ENCODE measurements around the gene CLDN7.

CLDN7 gene

GRCh38 chr17:7262192-7262934 lies at the start of gene CLDN7:
TSS of gene CLDN7 (minus strand) at chr17:7262478. CDS start at chr17:7262043, 435 bp downstream.
- no peak for DNase-seq (ENCODE audit: low read depth, low spot score)

DNA sequence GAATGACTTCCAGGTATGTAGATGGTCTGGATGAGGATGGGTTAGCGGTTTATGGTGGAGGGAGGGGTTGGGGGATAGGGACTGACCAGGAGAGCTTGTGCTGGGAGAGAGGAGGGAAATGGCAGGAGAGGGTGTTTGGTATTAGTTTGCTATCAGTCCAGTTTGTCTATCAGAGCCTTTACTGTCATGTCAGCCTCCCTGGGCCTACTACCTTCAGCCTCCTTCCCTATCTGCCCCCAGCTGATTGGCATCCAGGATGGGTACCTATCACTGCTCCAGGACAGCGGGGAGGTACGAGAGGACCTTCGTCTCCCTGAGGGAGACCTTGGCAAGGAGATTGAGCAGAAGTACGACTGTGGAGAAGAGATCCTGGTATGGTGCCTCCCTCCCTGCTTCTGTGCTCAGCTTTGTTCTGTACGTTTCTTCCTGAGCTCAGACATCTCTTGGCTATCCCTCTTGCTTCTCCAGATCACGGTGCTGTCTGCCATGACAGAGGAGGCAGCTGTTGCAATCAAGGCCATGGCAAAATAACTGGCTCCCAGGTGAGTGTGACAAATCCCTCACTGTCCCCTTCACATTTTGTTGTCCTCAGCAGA lies 48.9 kb upstream of the CLDN7 start:
- no peak for DNase-seq (ENCODE audit: low read depth, low spot score)

DNA sequence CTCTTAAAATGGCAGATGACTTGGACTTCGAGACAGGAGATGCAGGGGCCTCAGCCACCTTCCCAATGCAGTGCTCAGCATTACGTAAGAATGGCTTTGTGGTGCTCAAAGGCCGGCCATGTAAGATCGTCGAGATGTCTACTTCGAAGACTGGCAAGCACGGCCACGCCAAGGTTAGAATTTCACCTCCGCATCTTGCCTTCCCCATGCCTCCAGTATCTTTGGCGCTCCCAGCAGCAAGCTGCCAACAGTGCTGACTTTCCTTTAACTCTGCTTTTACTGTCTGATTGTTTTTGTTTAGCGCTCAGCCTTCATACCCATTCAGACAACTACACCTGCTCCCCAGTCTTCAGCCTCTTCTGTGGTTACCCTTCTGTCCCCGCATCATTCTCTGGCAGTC lies 47.4 kb upstream of the CLDN7 start:
- no peak for DNase-seq (ENCODE audit: low read depth, low spot score)

DNA sequence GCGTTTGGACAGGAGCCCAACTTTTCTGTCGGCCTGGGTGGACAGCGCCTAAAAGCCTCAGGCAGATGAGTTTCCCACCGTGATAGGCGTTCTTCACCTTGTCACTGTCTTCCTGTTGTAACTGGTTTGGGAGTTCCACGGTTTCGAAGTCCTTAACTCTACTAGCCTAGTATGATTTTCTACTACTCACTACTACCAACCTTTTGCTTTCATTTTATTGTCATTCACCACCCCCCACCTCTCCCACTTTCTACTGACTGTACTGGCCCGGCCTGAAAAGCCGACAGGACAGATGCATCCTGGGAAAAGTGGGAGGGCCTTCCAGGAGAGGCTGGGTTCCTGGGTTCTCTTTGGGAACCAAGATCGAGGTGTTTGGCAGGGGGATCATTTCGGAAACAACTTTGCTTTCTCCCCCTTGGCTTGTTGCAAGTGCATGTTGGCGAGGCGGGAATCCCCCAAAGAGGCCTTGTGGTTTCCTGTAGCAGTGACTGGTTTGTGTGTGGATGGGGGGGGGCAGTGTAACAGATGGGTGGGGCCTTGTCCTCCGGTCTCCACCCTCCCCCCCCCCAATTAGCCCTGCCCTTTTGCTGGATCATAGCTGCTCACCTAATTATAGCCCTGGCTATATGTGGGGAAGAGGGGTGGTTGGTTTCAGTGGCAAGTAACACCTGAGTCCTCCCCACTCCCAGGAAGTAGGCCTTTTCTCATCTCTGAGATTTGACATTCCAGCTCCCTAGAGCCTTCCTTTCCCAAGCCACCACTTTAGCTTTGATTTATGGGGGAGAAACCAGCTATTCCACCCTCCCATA lies 46.6 kb upstream of the CLDN7 start:
- DNase-seq (ENCODE audit: low read depth, low spot score) = peak; percentile 90

GRCh38 chr17:7307686-7308624 lies 45.7 kb upstream of the CLDN7 start:
- DNase-seq (ENCODE audit: low read depth, low spot score) = peak; percentile 63

DNA sequence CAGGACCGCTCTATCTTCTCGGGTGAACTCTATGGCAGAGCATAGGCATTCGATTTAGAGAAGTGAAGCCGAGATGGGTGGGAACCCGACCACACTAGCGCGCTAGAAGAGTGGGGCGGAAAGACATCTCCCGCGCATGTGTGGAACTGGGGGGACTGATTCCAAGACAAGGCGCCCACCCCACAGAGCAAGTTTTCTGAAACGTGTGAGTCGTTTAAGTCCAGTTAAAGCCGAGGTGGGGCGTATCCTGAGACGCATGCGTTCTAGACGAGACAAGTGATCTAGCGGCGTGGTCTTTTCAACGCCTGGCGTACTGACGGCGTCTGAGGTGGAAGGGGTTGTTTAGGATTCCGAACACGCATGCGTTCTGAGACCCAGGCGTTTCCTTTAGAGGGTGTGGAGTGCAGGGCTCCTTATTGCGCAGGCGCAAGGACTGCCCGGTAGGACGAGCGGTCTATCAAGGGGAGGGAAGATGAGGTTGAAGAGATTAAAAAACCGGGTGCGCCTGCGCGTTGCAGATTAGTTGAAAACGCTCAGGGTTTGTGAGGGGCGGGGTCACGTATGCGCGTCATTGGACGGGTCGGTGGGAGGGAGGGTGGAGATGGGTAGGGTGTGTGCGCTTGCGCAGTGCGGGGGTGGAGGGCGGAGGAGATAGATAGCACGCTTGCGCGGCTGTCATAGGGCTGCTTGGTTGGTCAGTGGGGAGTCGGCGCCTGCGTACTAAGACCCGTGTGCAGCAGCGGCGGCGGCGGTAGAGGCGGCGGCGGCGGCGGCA lies 44.8 kb upstream of the CLDN7 start, which contains the start of gene EIF5A:
Gene EIF5A (plus strand): TSS at position 718 of the 775 bp plus-strand sequence. CDS start 2,008 bp downstream, outside the sequence.
- peak; percentile 100 for DNase-seq (ENCODE audit: low read depth, low spot score)

DNA sequence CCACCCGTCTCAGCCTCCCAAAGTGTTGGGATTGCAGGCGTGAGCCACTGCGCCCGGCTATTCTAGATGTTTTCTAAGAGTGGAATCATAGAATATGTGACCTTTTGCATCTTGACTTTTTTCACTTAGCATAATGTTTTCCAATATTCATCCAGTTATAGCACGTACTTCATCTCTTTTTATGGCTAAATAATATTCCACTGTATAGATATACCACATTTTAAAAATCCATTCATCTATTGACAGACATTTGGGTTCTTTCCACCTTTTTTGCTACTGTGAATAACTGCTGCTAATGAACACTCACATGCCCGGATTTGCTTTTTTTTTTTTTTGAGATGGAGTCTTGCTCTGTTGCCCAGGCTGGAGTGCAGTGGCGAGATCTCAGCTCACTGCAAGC lies 41.9 kb upstream of the CLDN7 start:
- no peak for DNase-seq (ENCODE audit: low read depth, low spot score)

DNA sequence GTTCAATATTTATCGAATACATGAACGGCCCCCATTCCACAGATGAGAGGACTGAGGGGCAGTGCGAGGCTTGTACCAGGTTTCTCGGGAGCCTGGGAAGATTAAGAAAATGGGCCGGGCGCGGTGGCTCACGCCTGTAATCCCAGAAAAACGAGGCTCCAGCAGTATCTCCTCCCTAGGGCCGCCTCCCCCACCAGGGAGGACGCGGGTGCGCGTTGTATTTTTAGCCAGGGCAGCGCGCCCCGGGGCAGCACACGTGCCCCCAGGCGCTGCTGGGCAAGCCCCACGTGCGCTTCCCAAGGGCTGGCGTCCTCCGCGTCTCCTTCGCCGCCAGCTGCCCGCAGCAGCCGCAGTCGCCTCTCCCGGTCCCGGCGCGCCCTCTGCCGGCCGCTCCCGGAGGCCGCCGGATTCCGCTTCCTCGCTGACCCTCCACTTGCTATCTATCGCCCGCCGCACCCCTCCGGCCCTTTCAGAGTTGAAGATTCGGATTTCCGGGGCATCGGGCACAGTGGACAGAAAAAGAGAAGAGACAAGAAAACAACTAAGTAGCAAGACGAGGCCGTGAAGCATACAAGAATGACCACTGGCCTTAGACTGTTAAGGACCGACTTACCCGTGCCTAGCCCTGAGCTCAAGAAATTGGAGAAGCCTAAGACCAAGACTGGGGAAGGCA lies 34.0 kb upstream of the CLDN7 start:
- peak; percentile 92 for DNase-seq (ENCODE audit: low read depth, low spot score)

DNA sequence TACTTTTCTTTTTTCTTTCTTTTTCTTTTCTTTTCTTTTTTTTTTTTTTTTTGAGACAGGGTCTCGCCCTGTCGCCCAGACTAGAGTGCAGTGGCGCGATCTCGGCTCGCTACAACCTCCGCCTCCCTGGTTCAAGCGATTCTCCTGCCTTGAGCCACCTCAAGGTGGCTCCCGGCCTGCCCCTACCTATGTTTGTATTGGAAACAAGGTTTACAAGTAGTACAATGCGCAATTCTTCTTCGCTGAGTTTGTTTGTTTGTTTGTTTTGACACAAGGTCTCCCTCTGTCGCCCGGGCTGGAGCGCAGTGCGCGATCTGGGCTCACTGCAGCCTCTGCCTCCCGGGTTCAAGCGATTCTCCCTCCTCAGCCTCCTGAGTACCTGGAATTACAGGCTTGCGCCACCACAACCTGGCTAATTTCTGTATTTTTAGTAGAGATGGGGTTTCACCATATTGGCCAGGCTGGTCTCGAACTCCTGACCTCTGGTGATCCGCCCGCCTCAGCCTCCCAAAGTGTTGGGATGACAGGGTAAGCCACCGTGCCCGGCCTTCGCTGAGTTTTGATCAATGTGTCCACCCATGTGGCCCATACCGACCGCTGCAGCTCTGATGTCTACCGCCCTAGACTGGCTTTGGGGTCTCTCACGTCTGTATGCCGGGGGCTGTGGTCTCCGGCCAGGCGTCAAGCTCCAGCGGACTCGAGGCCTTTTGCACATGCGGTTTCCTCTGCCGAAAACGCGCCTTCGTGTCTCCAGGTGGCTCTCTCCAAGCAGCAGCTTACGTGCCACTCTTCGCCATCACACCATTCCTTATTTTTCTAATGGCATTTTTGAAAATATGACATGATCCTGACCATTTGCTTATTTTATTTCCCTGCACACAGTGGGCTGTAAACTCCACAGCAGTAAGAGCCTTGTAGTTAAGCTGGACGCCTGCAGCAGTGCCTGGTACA lies 33.2 kb upstream of the CLDN7 start:
- no peak for DNase-seq (ENCODE audit: low read depth, low spot score)

GRCh38 chr17:7294614-7295153 lies 32.4 kb upstream of the CLDN7 start, which contains the start of gene YBX2:
TSS of gene YBX2 (minus strand) at chr17:7294639. CDS start at chr17:7294500, 139 bp downstream.
- DNase-seq (ENCODE audit: low read depth, low spot score) = peak; percentile 59

- no peak for DNase-seq (ENCODE audit: low read depth, low spot score)
These were observed 31.7 kb upstream of the CLDN7 start for GRCh38 chr17:7293816-7294613.

- DNase-seq (ENCODE audit: low read depth, low spot score) = no peak
These were observed 30.9 kb upstream of the CLDN7 start for GRCh38 chr17:7293159-7293558.

GRCh38 chr17:7292729-7293128 lies 30.5 kb upstream of the CLDN7 start:
- DNase-seq (ENCODE audit: low read depth, low spot score) = no peak

- DNase-seq (ENCODE audit: low read depth, low spot score) = no peak
These were observed 29.9 kb upstream of the CLDN7 start for GRCh38 chr17:7292194-7292593.

- no peak for DNase-seq (ENCODE audit: low read depth, low spot score)
These were observed 28.4 kb upstream of the CLDN7 start for GRCh38 chr17:7290685-7291084.

- no peak for DNase-seq (ENCODE audit: low read depth, low spot score)
These were observed 27.9 kb upstream of the CLDN7 start for GRCh38 chr17:7290166-7290565.

- no peak for DNase-seq (ENCODE audit: low read depth, low spot score)
These were observed 27.2 kb upstream of the CLDN7 start for GRCh38 chr17:7289256-7290032.

Data from astrocyte of the hippocampus (primary cell).